WTC11 (cell line): Measurements from ENCODE around the gene EXPH5. TPM values are rescaled to one million over a fixed set of nuclear protein-coding genes. Genes with fewer than 3 reads are reported as not detected.

Experiments used
- ATAC-seq: fragments of 200-7000 bp; cut with Tn5 transposase; 2 replicates; pipeline ENCODE4 v1.10.0; 2021; ENCODE audit warnings: mild to moderate bottlenecking, moderate library complexity
- CTCF ChIA-PET: fragments of 300-600 bp; sonication (Branson Sonifier 250); formaldehyde crosslinking; loops from one replicate; lab custom pipeline; 2021; ENCODE audit warnings: antibody characterized with exemption; lab: Charles Lee
- POLR2A ChIA-PET: fragments of 350-600 bp; sonication (Branson Sonifier 250); formaldehyde crosslinking; loops from one replicate; lab custom pipeline; 2021; ENCODE audit warnings: antibody characterized with exemption; lab: Charles Lee
- DNase-seq: peaks from one replicate; pipeline ENCODE4 v3.0.0; 2021; ENCODE audit warnings: low spot score
- H3K27ac Mint-ChIP-seq: 2 replicates; pipeline ENCODE4 v1.8.0; 2021; ENCODE audit warnings: mixed read lengths
- H3K27me3 Mint-ChIP-seq: 2 replicates; pipeline ENCODE4 v1.8.0; 2021; ENCODE audit warnings: low read depth, mild to moderate bottlenecking, moderate library complexity, mixed read lengths
- H3K36me3 Mint-ChIP-seq: 2 replicates; pipeline ENCODE4 v1.8.0; 2021; ENCODE audit warnings: mixed read lengths
- H3K4me1 Mint-ChIP-seq: 2 replicates; pipeline ENCODE4 v1.8.0; 2022; ENCODE audit warnings: mixed read lengths
- H3K4me3 Mint-ChIP-seq: 2 replicates; pipeline ENCODE4 v1.8.0; 2021; ENCODE audit warnings: mild to moderate bottlenecking, moderate library complexity, mixed read lengths
- H3K9me3 Mint-ChIP-seq: 2 replicates; pipeline ENCODE4 v1.8.0; 2021; ENCODE audit warnings: mixed read lengths
- CREB1 ChIP-seq: sonication (generic); formaldehyde crosslinking; IDR thresholded peaks from 2 replicates; pipeline ENCODE4 v1.8.0; 2023; ENCODE audit warnings: mild to moderate bottlenecking, missing genetic modification reagents
- GTF2I ChIP-seq: fragments of 250-450 bp; sonication (Bioruptor Pico); conservative IDR thresholded peaks from 2 replicates; pipeline ENCODE4 v1.4.0; 2021; ENCODE audit warnings: mild to moderate bottlenecking
- IRF2 ChIP-seq: sonication (generic); formaldehyde crosslinking; IDR thresholded peaks from 2 replicates; pipeline ENCODE4 v1.8.0; 2022; ENCODE audit warnings: low read depth, missing genetic modification reagents, borderline replicate concordance
- JAZF1 ChIP-seq: fragments of 250-450 bp; sonication (Bioruptor Pico); IDR thresholded peaks from 2 replicates; pipeline ENCODE4 v1.9.0; 2021; ENCODE audit warnings: moderate library complexity, mild to moderate bottlenecking, inconsistent platforms
- JUN ChIP-seq: sonication (generic); formaldehyde crosslinking; IDR thresholded peaks from 2 replicates; pipeline ENCODE4 v1.8.0; 2023; ENCODE audit warnings: mild to moderate bottlenecking, missing genetic modification reagents
- KAT7 ChIP-seq: sonication (generic); formaldehyde crosslinking; IDR thresholded peaks from 2 replicates; pipeline ENCODE4 v1.8.1; 2023; ENCODE audit warnings: missing genetic modification reagents, mild to moderate bottlenecking, borderline replicate concordance
- MYBL2 ChIP-seq: sonication (generic); formaldehyde crosslinking; IDR thresholded peaks from 2 replicates; pipeline ENCODE4 v1.8.1; 2023; ENCODE audit warnings: mild to moderate bottlenecking, moderate library complexity, missing genetic modification reagents
- NFATC4 ChIP-seq: fragments of 250-450 bp; sonication (Bioruptor Pico); IDR thresholded peaks from 2 replicates; pipeline ENCODE4 v1.9.0; 2021; ENCODE audit warnings: mild to moderate bottlenecking
- NR1H2 ChIP-seq: sonication (generic); formaldehyde crosslinking; IDR thresholded peaks from 2 replicates; pipeline ENCODE4 v1.9.0; 2021; ENCODE audit warnings: mild to moderate bottlenecking, moderate library complexity, missing genetic modification reagents
- NR2C2 ChIP-seq: sonication (generic); formaldehyde crosslinking; IDR thresholded peaks from 2 replicates; pipeline ENCODE4 v1.8.0; 2022; ENCODE audit warnings: mild to moderate bottlenecking, missing genetic modification reagents
- NR3C1 ChIP-seq: sonication (generic); formaldehyde crosslinking; conservative IDR thresholded peaks from 2 replicates; pipeline ENCODE4 v1.8.1; 2023; ENCODE audit warnings: low read depth, mild to moderate bottlenecking, missing genetic modification reagents
- OVOL2 ChIP-seq: fragments of 250-450 bp; sonication (Bioruptor Pico); IDR thresholded peaks from 2 replicates; pipeline ENCODE4 v1.9.0; 2021; ENCODE audit warnings: mild to moderate bottlenecking, borderline replicate concordance
- SMAD3 ChIP-seq: sonication (generic); formaldehyde crosslinking; IDR thresholded peaks from 2 replicates; pipeline ENCODE4 v1.8.0; 2022; ENCODE audit warnings: missing genetic modification reagents, mild to moderate bottlenecking, borderline replicate concordance
- ZBTB21 ChIP-seq: sonication (generic); formaldehyde crosslinking; IDR thresholded peaks from 2 replicates; pipeline ENCODE4 v1.8.1; 2023; ENCODE audit warnings: mild to moderate bottlenecking, missing genetic modification reagents, borderline replicate concordance
- ZNF396 ChIP-seq: fragments of 250-450 bp; sonication (Bioruptor Pico); IDR thresholded peaks from 2 replicates; pipeline ENCODE4 v1.8.0; 2021; ENCODE audit warnings: mild to moderate bottlenecking, moderate library complexity, borderline replicate concordance
- total RNA-seq: library from RNA; stranded (reverse); gene quantifications from 3 replicates; pipeline ENCODE4 v1.2.3, GENCODE V29; 2021
- TF ChIP-seq, protein P1 (sequence below): sonication (generic); formaldehyde crosslinking; IDR thresholded peaks from 2 replicates; pipeline ENCODE4 v1.8.0; 2022; ENCODE audit warnings: mild to moderate bottlenecking, missing genetic modification reagents
- TF ChIP-seq, protein P2 (sequence below): sonication (generic); formaldehyde crosslinking; IDR thresholded peaks from 2 replicates; pipeline ENCODE4 v1.8.0; 2022; ENCODE audit warnings: mild to moderate bottlenecking, missing genetic modification reagents
- TF ChIP-seq, protein P3 (sequence below): sonication (generic); formaldehyde crosslinking; IDR thresholded peaks from 2 replicates; pipeline ENCODE4 v1.8.0; 2023; ENCODE audit warnings: mild to moderate bottlenecking, missing genetic modification reagents
- TF ChIP-seq, protein P4 (sequence below): sonication (generic); formaldehyde crosslinking; IDR thresholded peaks from 2 replicates; pipeline ENCODE4 v1.8.1; 2023; ENCODE audit warnings: mild to moderate bottlenecking, moderate library complexity, missing genetic modification reagents
- TF ChIP-seq, protein P5 (sequence below): sonication (generic); formaldehyde crosslinking; IDR thresholded peaks from 2 replicates; pipeline ENCODE4 v1.8.1; 2023; ENCODE audit warnings: mild to moderate bottlenecking, missing genetic modification reagents, moderate library complexity
- TF ChIP-seq, protein P6 (sequence below): fragments of 250-450 bp; sonication (Bioruptor Pico); IDR thresholded peaks from 2 replicates; pipeline ENCODE4 v1.9.0; 2021; ENCODE audit warnings: mild to moderate bottlenecking
- TF ChIP-seq, protein P7 (sequence below): fragments of 200-600 bp; IDR thresholded peaks from 2 replicates; pipeline ENCODE4 v1.8.0; 2022; ENCODE audit warnings: antibody characterized with exemption
- TF ChIP-seq, protein P8 (sequence below): sonication (generic); formaldehyde crosslinking; IDR thresholded peaks from 2 replicates; pipeline ENCODE4 v1.8.0; 2022; ENCODE audit warnings: mild to moderate bottlenecking, missing genetic modification reagents

EXPH5 gene
- total RNA-seq, 1 experiment from 2014 or later: 11.2 TPM

DNA sequence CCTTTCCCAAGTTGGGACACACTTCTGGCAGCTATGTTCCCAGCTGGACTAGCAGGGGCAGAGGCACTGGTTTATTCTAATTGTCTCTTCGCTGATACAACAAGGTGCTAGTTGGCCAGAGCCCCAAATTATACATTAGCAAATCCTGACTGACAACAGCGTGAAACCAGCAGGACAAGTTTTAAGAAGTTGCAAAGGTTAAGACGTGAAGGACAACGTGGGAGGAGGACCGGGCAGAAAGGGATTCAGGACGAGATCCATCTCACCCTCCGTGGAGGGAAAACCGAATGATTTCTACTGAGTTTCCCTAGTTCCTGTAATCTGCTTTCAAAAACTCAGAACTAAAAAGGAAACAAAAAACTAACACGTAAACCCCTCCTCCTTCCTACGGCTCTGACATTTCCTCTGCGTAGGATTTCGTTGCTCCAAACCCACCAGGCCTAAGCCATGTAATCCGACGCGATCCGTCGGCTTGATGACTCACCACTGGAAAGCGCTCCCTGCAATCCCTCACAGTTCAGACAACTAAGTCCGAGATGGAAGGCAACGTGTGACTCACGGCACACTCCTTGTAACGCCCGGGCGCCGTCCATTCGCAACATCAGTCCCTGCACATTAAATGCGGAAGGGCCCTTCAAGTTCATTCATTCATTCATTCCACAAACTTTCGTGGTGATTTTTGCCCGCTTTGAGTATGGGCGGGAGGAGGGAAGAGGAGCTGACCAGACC lies 96.1 kb downstream of the EXPH5 start (continued):
- TF ChIP-seq, protein P1, sequence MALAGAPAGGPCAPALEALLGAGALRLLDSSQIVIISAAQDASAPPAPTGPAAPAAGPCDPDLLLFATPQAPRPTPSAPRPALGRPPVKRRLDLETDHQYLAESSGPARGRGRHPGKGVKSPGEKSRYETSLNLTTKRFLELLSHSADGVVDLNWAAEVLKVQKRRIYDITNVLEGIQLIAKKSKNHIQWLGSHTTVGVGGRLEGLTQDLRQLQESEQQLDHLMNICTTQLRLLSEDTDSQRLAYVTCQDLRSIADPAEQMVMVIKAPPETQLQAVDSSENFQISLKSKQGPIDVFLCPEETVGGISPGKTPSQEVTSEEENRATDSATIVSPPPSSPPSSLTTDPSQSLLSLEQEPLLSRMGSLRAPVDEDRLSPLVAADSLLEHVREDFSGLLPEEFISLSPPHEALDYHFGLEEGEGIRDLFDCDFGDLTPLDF (CRISPR knock-in tag): no peak
- TF ChIP-seq SMAD3 (CRISPR knock-in tag) (peak; percentile 63; the same call in 1 of the 2 replicates), CREB1 (peak; percentile 63; the same call in 1 of the 2 replicates), JUN (CRISPR knock-in tag) (no peak), NR1H2 (CRISPR knock-in tag) (no peak), IRF2 (CRISPR knock-in tag) (no peak)
- TF ChIP-seq, protein P2, sequence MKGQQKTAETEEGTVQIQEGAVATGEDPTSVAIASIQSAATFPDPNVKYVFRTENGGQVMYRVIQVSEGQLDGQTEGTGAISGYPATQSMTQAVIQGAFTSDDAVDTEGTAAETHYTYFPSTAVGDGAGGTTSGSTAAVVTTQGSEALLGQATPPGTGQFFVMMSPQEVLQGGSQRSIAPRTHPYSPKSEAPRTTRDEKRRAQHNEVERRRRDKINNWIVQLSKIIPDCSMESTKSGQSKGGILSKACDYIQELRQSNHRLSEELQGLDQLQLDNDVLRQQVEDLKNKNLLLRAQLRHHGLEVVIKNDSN: no peak
- TF ChIP-seq, protein P3, sequence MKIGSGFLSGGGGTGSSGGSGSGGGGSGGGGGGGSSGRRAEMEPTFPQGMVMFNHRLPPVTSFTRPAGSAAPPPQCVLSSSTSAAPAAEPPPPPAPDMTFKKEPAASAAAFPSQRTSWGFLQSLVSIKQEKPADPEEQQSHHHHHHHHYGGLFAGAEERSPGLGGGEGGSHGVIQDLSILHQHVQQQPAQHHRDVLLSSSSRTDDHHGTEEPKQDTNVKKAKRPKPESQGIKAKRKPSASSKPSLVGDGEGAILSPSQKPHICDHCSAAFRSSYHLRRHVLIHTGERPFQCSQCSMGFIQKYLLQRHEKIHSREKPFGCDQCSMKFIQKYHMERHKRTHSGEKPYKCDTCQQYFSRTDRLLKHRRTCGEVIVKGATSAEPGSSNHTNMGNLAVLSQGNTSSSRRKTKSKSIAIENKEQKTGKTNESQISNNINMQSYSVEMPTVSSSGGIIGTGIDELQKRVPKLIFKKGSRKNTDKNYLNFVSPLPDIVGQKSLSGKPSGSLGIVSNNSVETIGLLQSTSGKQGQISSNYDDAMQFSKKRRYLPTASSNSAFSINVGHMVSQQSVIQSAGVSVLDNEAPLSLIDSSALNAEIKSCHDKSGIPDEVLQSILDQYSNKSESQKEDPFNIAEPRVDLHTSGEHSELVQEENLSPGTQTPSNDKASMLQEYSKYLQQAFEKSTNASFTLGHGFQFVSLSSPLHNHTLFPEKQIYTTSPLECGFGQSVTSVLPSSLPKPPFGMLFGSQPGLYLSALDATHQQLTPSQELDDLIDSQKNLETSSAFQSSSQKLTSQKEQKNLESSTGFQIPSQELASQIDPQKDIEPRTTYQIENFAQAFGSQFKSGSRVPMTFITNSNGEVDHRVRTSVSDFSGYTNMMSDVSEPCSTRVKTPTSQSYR: no peak
- TF ChIP-seq, protein P4, sequence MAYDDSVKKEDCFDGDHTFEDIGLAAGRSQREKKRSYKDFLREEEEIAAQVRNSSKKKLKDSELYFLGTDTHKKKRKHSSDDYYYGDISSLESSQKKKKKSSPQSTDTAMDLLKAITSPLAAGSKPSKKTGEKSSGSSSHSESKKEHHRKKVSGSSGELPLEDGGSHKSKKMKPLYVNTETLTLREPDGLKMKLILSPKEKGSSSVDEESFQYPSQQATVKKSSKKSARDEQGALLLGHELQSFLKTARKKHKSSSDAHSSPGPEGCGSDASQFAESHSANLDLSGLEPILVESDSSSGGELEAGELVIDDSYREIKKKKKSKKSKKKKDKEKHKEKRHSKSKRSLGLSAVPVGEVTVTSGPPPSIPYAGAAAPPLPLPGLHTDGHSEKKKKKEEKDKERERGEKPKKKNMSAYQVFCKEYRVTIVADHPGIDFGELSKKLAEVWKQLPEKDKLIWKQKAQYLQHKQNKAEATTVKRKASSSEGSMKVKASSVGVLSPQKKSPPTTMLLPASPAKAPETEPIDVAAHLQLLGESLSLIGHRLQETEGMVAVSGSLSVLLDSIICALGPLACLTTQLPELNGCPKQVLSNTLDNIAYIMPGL: no peak
- TF ChIP-seq, protein P5, sequence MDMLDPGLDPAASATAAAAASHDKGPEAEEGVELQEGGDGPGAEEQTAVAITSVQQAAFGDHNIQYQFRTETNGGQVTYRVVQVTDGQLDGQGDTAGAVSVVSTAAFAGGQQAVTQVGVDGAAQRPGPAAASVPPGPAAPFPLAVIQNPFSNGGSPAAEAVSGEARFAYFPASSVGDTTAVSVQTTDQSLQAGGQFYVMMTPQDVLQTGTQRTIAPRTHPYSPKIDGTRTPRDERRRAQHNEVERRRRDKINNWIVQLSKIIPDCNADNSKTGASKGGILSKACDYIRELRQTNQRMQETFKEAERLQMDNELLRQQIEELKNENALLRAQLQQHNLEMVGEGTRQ (CRISPR knock-in tag): no peak
- TF ChIP-seq, protein P6, sequence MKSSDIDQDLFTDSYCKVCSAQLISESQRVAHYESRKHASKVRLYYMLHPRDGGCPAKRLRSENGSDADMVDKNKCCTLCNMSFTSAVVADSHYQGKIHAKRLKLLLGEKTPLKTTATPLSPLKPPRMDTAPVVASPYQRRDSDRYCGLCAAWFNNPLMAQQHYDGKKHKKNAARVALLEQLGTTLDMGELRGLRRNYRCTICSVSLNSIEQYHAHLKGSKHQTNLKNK: 0 out of 2 replicates have a peak, but pooled peaks have one; percentile 39

DNA sequence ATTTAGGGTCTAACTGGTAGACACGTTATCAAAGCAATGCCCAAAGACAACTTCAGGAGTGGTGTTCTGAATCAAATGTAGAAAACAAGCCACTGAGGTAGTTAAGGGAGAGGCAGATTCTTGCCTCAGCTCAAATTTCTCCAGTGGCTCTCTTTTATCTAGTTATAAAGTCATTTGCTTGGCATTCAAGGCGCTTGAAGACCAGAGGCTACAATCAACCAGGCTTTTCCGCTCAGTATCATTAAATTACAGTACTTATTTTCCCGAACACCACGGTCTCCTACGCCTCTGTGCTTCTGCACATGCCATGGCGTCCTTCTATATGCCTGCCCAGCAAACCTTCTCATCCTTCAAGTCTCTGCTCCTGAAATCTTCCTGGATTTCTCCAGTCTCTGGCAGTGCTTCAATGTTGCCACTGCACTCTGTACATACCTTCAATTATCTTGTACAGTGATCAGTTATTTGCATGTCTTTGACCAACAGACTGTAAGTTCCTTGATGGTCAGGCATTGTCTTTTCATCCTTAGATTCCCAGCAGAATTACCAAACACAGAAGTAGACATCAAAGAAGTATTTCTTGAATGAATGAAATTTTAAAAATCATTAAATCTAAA lies 96.8 kb downstream of the EXPH5 start:
- Mint-ChIP-seq H3K36me3 (no peaks in the 10 kb centered on the region), H3K4me3 (peak overlapping the region; percentile 99), H3K27me3 (peaks cover 15% of the 10 kb centered on the region), H3K9me3 (no peaks in the 10 kb centered on the region), H3K27ac (peak overlapping the region; percentile 42; the same call in 1 of the 2 replicates), H3K4me1 (peaks cover 22% of the 10 kb centered on the region)
- DNase-seq: no peak
- POLR2A ChIA-PET: no interaction called here
- TF ChIP-seq NR3C1 (CRISPR knock-in tag) (no peak), NFATC4 (no peak), JAZF1 (CRISPR knock-in tag) (no peak)
- TF ChIP-seq, all 79 proteins: peak for 0
- no peak for ATAC-seq
- CTCF ChIA-PET: no interaction called here

DNA sequence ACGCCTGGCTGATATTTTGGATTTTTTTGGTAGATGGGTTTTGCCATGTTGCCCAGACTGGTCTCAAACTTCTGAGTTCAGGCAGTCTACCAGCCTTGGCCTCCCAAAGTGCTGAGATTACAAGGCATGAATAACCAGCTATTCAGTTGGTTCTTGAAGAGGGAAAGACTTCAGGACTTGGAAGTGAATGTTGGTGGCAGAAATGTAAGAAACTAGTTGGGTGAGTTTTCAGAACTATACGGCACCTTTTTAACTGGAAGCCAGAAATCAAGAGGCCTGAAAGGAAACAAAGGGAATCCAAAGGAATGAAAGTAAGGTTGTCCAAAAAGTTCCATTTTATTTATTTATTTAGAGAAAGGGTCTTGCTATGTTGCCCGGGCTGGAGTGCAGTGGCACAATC lies 98.2 kb downstream of the EXPH5 start:
- Mint-ChIP-seq H3K9me3 (no peaks in the 10 kb centered on the region), H3K4me3 (no peak overlapping the region), H3K27ac (no peak overlapping the region), H3K36me3 (no peaks in the 10 kb centered on the region), H3K4me1 (peaks cover 26% of the 10 kb centered on the region), H3K27me3 (peaks cover 15% of the 10 kb centered on the region)
- ATAC-seq (no peak), DNase-seq (no peak)
- ChIA-PET CTCF (no interaction called here), POLR2A (no interaction called here)
- TF ChIP-seq ZNF396 (CRISPR knock-in tag): no peak
- no peak for TF ChIP-seq OVOL2 (CRISPR knock-in tag)
- TF ChIP-seq NR2C2 (CRISPR knock-in tag): no peak
- TF ChIP-seq GTF2I: no peak
- TF ChIP-seq MYBL2 (CRISPR knock-in tag): no peak
- no peak for TF ChIP-seq ZBTB21 (CRISPR knock-in tag)
- TF ChIP-seq, protein P7, sequence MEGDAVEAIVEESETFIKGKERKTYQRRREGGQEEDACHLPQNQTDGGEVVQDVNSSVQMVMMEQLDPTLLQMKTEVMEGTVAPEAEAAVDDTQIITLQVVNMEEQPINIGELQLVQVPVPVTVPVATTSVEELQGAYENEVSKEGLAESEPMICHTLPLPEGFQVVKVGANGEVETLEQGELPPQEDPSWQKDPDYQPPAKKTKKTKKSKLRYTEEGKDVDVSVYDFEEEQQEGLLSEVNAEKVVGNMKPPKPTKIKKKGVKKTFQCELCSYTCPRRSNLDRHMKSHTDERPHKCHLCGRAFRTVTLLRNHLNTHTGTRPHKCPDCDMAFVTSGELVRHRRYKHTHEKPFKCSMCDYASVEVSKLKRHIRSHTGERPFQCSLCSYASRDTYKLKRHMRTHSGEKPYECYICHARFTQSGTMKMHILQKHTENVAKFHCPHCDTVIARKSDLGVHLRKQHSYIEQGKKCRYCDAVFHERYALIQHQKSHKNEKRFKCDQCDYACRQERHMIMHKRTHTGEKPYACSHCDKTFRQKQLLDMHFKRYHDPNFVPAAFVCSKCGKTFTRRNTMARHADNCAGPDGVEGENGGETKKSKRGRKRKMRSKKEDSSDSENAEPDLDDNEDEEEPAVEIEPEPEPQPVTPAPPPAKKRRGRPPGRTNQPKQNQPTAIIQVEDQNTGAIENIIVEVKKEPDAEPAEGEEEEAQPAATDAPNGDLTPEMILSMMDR: no peak
- TF ChIP-seq, protein P8, sequence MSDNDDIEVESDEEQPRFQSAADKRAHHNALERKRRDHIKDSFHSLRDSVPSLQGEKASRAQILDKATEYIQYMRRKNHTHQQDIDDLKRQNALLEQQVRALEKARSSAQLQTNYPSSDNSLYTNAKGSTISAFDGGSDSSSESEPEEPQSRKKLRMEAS (CRISPR knock-in tag): no peak
- TF ChIP-seq KAT7 (CRISPR knock-in tag): no peak
- TF ChIP-seq JUN (CRISPR knock-in tag): no peak
